Astrocyte of the spinal cord (primary cell): ENCODE data around the gene TBX4.

ENCODE experiments used
- DNase-seq: peaks from one replicate; pipeline ENCODE4 v3.0.0; 2011; ENCODE audit warnings: low read depth, low spot score
- H3K4me3 ChIP-seq: 2 replicates; pipeline ENCODE4 v1.5.1; 2011; ENCODE audit warnings: low read depth, mild to moderate bottlenecking, low read length, moderate library complexity
- CTCF ChIP-seq: IDR thresholded peaks from 2 replicates; pipeline ENCODE4 v1.5.1; 2012; ENCODE audit warnings: low read depth, mild to moderate bottlenecking, low read length, inconsistent platforms
- in situ Hi-C: cut with HindIII; loops from 2 replicates; pipeline ENCODE4 v1.10.0; 2017; ENCODE audit warnings: low sequenced_read_pairs

TBX4 gene

GRCh38 chr17:61479493-61480413 is 27.5 kb downstream of the TBX4 start:
- in situ Hi-C loops = no loop called here
- DNase-seq = no peak
- H3K4me3 ChIP-seq = no peak overlapping the region
- no peak for TF ChIP-seq CTCF

DNA sequence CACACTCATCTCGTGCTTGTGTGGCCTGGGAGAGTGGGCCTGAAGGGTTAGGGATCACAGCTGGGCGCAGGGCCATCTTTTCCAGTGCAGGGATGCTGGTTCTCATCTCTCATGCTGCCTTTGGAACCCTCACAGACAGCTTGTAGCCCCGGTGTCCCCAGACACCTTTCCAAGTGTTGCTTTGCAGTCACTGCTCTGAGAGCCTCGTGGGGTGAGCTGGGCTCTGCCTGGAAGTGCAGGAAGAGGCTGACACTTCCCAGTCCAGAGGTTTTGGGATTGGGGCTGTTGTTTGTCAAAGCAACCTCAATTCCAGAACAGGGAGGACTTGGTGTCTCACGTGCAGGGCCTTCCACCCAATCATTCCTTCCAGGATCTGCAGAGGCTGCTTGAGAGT is 28.2 kb downstream of the TBX4 start:
- DNase-seq = no peak
- in situ Hi-C loops = no loop called here
- TF ChIP-seq CTCF = no peak
- H3K4me3 ChIP-seq = no peak overlapping the region

DNA sequence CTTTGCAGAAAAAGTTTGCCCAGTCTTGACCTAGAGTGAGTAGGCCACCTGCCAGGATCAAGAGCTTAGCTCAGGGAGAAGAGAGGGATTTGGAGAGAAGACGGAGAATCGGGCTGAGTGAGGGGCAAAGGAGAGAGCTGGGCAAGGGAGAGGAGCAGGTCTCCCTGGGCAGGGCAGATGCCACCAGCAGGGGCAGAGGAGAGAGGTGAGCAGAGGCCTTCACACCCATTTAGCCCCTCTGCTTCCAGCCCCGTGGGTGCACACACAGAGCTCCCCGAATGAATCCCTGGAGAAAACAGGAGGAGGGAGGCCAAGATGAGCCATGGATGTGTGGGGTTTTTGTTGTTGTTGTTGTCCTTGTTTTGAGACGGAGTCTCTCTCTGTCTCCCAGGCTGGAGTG is 29.2 kb downstream of the TBX4 start:
- TF ChIP-seq CTCF = no peak
- no peak for DNase-seq
- in situ Hi-C loops = no loop called here
- no peak overlapping the region for H3K4me3 ChIP-seq

DNA sequence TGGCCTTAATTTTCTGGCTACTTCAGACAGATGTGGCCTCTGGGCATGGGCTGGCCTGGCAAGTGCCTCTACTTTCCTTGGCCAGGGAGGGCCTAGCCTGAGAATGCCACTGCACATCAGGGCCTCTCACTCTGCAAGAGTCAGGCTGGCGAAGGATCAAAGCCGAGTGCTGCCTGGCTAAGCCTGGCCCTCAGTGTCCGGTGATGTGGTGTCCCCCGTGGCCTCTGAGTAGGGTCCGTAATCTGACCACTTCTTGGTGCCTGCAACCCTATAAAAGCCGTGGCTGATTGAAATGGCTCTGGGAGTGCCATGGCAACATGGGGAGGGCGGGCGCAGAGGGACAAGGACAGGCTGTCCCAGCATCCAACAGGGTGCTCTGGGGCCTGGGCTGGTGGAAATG is 30.2 kb downstream of the TBX4 start:
- in situ Hi-C loops = no loop called here
- no peak for DNase-seq
- TF ChIP-seq CTCF = no peak
- no peak overlapping the region for H3K4me3 ChIP-seq

DNA sequence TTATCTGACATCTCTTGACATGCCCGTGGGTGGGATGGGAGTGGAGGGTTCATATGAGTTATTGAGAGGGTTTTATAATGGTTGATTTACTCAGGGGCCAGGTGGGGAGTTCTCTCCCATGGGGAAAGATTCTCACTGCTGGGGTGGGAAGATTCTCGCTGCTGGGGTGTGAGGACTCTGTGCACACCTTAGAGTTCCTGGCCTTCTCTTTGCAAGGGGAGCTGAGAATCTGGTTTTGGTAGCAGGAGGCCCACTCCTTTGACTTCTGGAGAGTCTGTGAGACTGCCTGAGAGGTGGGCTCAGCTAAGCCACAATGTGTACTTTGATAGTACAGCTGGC is 31.5 kb downstream of the TBX4 start:
- in situ Hi-C loops = no loop called here
- no peak for DNase-seq
- no peak overlapping the region for H3K4me3 ChIP-seq
- TF ChIP-seq CTCF = no peak

GRCh38 chr17:61484174-61484573 is 32.0 kb downstream of the TBX4 start:
- TF ChIP-seq CTCF = no peak
- no peak for DNase-seq
- in situ Hi-C loops = no loop called here

More at GRCh38 chr17:61484174-61484573, 32.0 kb downstream of the TBX4 start:
- no peak overlapping the region for H3K4me3 ChIP-seq
